Esophagus muscularis mucosa (tissue), 4 donors: ENCODE data around the gene CTTNBP2. TPM values are rescaled to one million over a fixed set of nuclear protein-coding genes. Genes with fewer than 3 reads are reported as not detected.

Source experiments
- DNase-seq: peaks from one replicate; pipeline ENCODE4 v3.0.0-alpha.2; 2017; ENCODE audit errors: extremely low spot score
- H3K27ac ChIP-seq, 4 donors: fragments of 200-600 bp; sonication (generic); replicated peaks in 1 of 4; 1 replicate in 3 of 4; 2 replicates in 1 of 4; pipeline ENCODE4 v1.5.1; 2016 to 2019; ENCODE audit warnings: mild to moderate bottlenecking in 1 of 4
- H3K27me3 ChIP-seq, 4 donors: fragments of 200-600 bp; sonication (generic); one replicate each; pipeline versions ENCODE4 v1.5.1 to v1.6.0; 2016 to 2019
- H3K36me3 ChIP-seq, 4 donors: fragments of 200-600 bp; sonication (generic); one replicate each; pipeline ENCODE4 v1.5.1; 2016 to 2019
- H3K4me1 ChIP-seq, 4 donors: fragments of 200-600 bp; sonication (generic); one replicate each; pipeline ENCODE4 v1.5.1; 2016 to 2019
- H3K4me3 ChIP-seq, 4 donors: fragments of 200-600 bp; sonication (generic); 1 replicate in 2 of 4; 2 replicates in 2 of 4; pipeline ENCODE4 v1.5.1; 2016 to 2019; ENCODE audit warnings: mild to moderate bottlenecking in 4 of 4, moderate library complexity in 1 of 4
- H3K9me3 ChIP-seq, 4 donors: fragments of 200-600 bp; sonication (generic); 1 replicate in 3 of 4; 2 replicates in 1 of 4; pipeline ENCODE4 v1.5.1; 2016 to 2019
- CTCF ChIP-seq, 3 experiments: fragments of 200-600 bp in 2 of 3; fragments of 450-650 bp in 1 of 3; sonication (generic) in 2 of 3; IDR thresholded peaks; one replicate each; pipeline ENCODE4 v1.5.1; 2017 to 2019; ENCODE audit warnings: antibody characterized with exemption in 3 of 3, mild to moderate bottlenecking in 2 of 3, moderate library complexity in 1 of 3
- EP300 ChIP-seq: sonication (generic); formaldehyde crosslinking; IDR thresholded peaks from one replicate; pipeline ENCODE4 v1.6.1; 2017; ENCODE audit warnings: antibody characterized with exemption
- POLR2A ChIP-seq: fragments of 450-650 bp; IDR thresholded peaks from one replicate; pipeline ENCODE4 v1.6.1; 2017; ENCODE audit warnings: antibody characterized with exemption, moderate library complexity, mild to moderate bottlenecking, low read depth
- POLR2AphosphoS5 ChIP-seq, 2 donors: sonication (generic); formaldehyde crosslinking; IDR thresholded peaks; one replicate each; pipeline ENCODE4 v1.6.1; 2017; ENCODE audit warnings: antibody characterized with exemption in 2 of 2
- WGBS: methylation state at CpG from one replicate; pipeline ENCODE4 v1.1.5; 2018; 5-methylcytosine and 5-hydroxymethylcytosine counted together
- intact Hi-C: fragments of 100-400 bp; cut with DNase I; formaldehyde crosslinking; loops from one replicate; pipeline ENCODE4 v1.15.1; 2023
- total RNA-seq, 4 donors: library from RNA; depleted of rRNA; stranded (reverse); fragments of >200 nt; gene quantifications; one replicate each; pipeline versions ENCODE4 v1.1.0 to v1.2.1, GENCODE V29; 2016

CTTNBP2 gene
- total RNA-seq, 4 donors from 2014 or later, result 11.6 to 23.7 (median 13.7) TPM

GRCh38 chr7:117739085-117739484 lies 134.2 kb downstream of the CTTNBP2 start:
- TF ChIP-seq POLR2A (no peak), POLR2AphosphoS5 (IDR thresholded peaks at IDR 0.05) (no peak), CTCF (IDR thresholded peaks at IDR 0.05) (no peak), EP300 (no peak)
- no peaks in the 10 kb centered on the region for H3K9me3 ChIP-seq
- H3K27me3 ChIP-seq, result no peaks in the 10 kb centered on the region
- H3K4me1 ChIP-seq, result no peaks in the 10 kb centered on the region
- H3K27ac ChIP-seq, result no peak overlapping the region
- peaks cover 0 to 69% (median 18%) of the 10 kb centered on the region in 4 donors for H3K36me3 ChIP-seq
- H3K4me3 ChIP-seq, result no peak overlapping the region
- no peak for DNase-seq
- intact Hi-C loops, result no loop called here
- WGBS, result 82% methylated on average over 4 of the region's 4 CpGs

GRCh38 chr7:117737926-117738325 lies 135.3 kb downstream of the CTTNBP2 start:
- intact Hi-C loops, result no loop called here
- DNase-seq, result no peak
- no peak overlapping the region for H3K4me3 ChIP-seq
- no peaks in the 10 kb centered on the region for H3K9me3 ChIP-seq
- H3K27me3 ChIP-seq, result no peaks in the 10 kb centered on the region
- no peak for TF ChIP-seq CTCF (IDR thresholded peaks at IDR 0.05)
- TF ChIP-seq POLR2AphosphoS5 (IDR thresholded peaks at IDR 0.05), result no peak
- no peak overlapping the region for H3K27ac ChIP-seq
- H3K4me1 ChIP-seq, result no peaks in the 10 kb centered on the region
- 84% methylated on average over 9 of the region's 9 CpGs for WGBS
- peaks cover 0 to 78% (median 22%) of the 10 kb centered on the region in 4 donors for H3K36me3 ChIP-seq

GRCh38 chr7:117731455-117731854 lies 141.8 kb downstream of the CTTNBP2 start:
- WGBS, result 50% methylated on average over 6 of the region's 6 CpGs
- H3K27ac ChIP-seq, result no peak overlapping the region
- H3K4me3 ChIP-seq, result no peak overlapping the region
- TF ChIP-seq EP300, result no peak
- TF ChIP-seq CTCF (IDR thresholded peaks at IDR 0.05), result no peak
- no peak for TF ChIP-seq POLR2A
- no peak for TF ChIP-seq POLR2AphosphoS5 (IDR thresholded peaks at IDR 0.05)
- H3K4me1 ChIP-seq, result peaks cover 0 to 6% (median 2%) of the 10 kb centered on the region in 4 donors
- no peaks in the 10 kb centered on the region for H3K27me3 ChIP-seq
- intact Hi-C loops, result no loop called here
- H3K36me3 ChIP-seq, result peaks cover 0 to 54% (median 19%) of the 10 kb centered on the region in 4 donors
- no peaks in the 10 kb centered on the region for H3K9me3 ChIP-seq
- DNase-seq, result no peak

- H3K27ac ChIP-seq, result no peak overlapping the region
- intact Hi-C loops, result no loop called here
- no peak for DNase-seq
- no peak overlapping the region for H3K4me3 ChIP-seq
- peaks cover 0 to 6% (median 2%) of the 10 kb centered on the region in 4 donors for H3K4me1 ChIP-seq
- H3K27me3 ChIP-seq, result no peaks in the 10 kb centered on the region
- H3K36me3 ChIP-seq, result peaks cover 0 to 56% (median 21%) of the 10 kb centered on the region in 4 donors
- H3K9me3 ChIP-seq, result no peaks in the 10 kb centered on the region
- TF ChIP-seq CTCF (IDR thresholded peaks at IDR 0.05) (no peak), POLR2A (no peak)
- WGBS, result 91% methylated on average over 3 of the region's 3 CpGs
These were observed 142.9 kb downstream of the CTTNBP2 start for GRCh38 chr7:117730390-117730789.

- H3K36me3 ChIP-seq, result peaks cover 0 to 55% (median 16%) of the 10 kb centered on the region in 4 donors
- DNase-seq, result no peak
- H3K4me3 ChIP-seq, result no peak overlapping the region
- intact Hi-C loops, result no loop called here
- no peak for TF ChIP-seq CTCF (IDR thresholded peaks at IDR 0.05)
- no peak for TF ChIP-seq POLR2A
- TF ChIP-seq EP300, result no peak
- TF ChIP-seq POLR2AphosphoS5 (IDR thresholded peaks at IDR 0.05), result no peak
- H3K4me1 ChIP-seq, result peaks cover 0 to 6% (median 2%) of the 10 kb centered on the region in 4 donors
- no peaks in the 10 kb centered on the region for H3K9me3 ChIP-seq
- H3K27me3 ChIP-seq, result no peaks in the 10 kb centered on the region
- 61% methylated on average over 7 of the region's 7 CpGs for WGBS
- H3K27ac ChIP-seq, result no peak overlapping the region
These were observed 144.2 kb downstream of the CTTNBP2 start for GRCh38 chr7:117728890-117729624.
